GM19438 (cell line): Measurements from ENCODE around the gene PHF14.

Source experiments
- ATAC-seq: cut with Tn5 transposase; IDR thresholded peaks from one replicate; pipeline ENCODE4 v1.9.1; 2021; ENCODE audit warnings: low read depth; ENCODE audit not compliant: unreplicated experiment

Gene PHF14

GRCh38 chr7:11082552-11083213 lies 109.0 kb downstream of the PHF14 start:
- no peak for ATAC-seq

- ATAC-seq = no peak
Measured at GRCh38 chr7:11083214-11083568, 109.5 kb downstream of the PHF14 start.

GRCh38 chr7:11104578-11104977 lies 130.9 kb downstream of the PHF14 start:
- ATAC-seq = no peak

- ATAC-seq = no peak
Measured at GRCh38 chr7:11109659-11110058, 136.0 kb downstream of the PHF14 start.

- peak; percentile 76 for ATAC-seq
Measured at GRCh38 chr7:11120068-11120664, 146.5 kb downstream of the PHF14 start.

GRCh38 chr7:11120675-11121220 lies 147.1 kb downstream of the PHF14 start:
- ATAC-seq = no peak

- no peak for ATAC-seq
Measured at GRCh38 chr7:11124856-11125559, 151.3 kb downstream of the PHF14 start.

GRCh38 chr7:11127114-11127785 lies 153.6 kb downstream of the PHF14 start:
- ATAC-seq = no peak

- ATAC-seq = no peak
Measured at GRCh38 chr7:11127988-11128387, 154.3 kb downstream of the PHF14 start.

- no peak for ATAC-seq
Measured at GRCh38 chr7:11128498-11128897, 154.8 kb downstream of the PHF14 start.

GRCh38 chr7:11130012-11130411 lies 156.3 kb downstream of the PHF14 start:
- ATAC-seq = no peak

- no peak for ATAC-seq
Measured at GRCh38 chr7:11130601-11131000, 156.9 kb downstream of the PHF14 start.

- ATAC-seq = no peak
Measured at GRCh38 chr7:11133436-11133959, 159.8 kb downstream of the PHF14 start.

- no peak for ATAC-seq
Measured at GRCh38 chr7:11135573-11135972, 161.9 kb downstream of the PHF14 start.

- no peak for ATAC-seq
Measured at GRCh38 chr7:11141541-11141940, 167.9 kb downstream of the PHF14 start.

- no peak for ATAC-seq
Measured at GRCh38 chr7:11153694-11154093, 180.0 kb downstream of the PHF14 start.

- ATAC-seq = no peak
Measured at GRCh38 chr7:11155883-11156282, 182.2 kb downstream of the PHF14 start.

GRCh38 chr7:11161499-11161898 lies 187.8 kb downstream of the PHF14 start:
- no peak for ATAC-seq

GRCh38 chr7:11163220-11163619 lies 189.5 kb downstream of the PHF14 start:
- no peak for ATAC-seq

- ATAC-seq = no peak
Measured at GRCh38 chr7:11166051-11166450, 192.4 kb downstream of the PHF14 start.

GRCh38 chr7:11168650-11169170 lies 195.0 kb downstream of the PHF14 start:
- ATAC-seq = no peak
